WI38 (cell line): ENCODE results near the gene EGFL7.
"Not testable (repeated sequence)": the region's sequence is repeated elsewhere in the genome, so short reads cannot be mapped to it uniquely, and the experiment has no call there.

ENCODE experiments used
- H3K4me3 ChIP-seq: 2 replicates; pipeline ENCODE4 v1.5.1; 2011; ENCODE audit warnings: low read depth, mild to moderate bottlenecking, control low read depth, low read length
- CTCF ChIP-seq: IDR thresholded peaks from 2 replicates; pipeline ENCODE4 v1.5.1; 2012; ENCODE audit warnings: low read depth, mild to moderate bottlenecking, control low read depth, low read length

EGFL7 gene

GRCh38 chr9:136630662-136630992, 32.1 kb upstream of the EGFL7 start:
- no peak for TF ChIP-seq CTCF
- no peak overlapping the region for H3K4me3 ChIP-seq

GRCh38 chr9:136631038-136632000, 31.4 kb upstream of the EGFL7 start:
- TF ChIP-seq CTCF: peak; percentile 87
- H3K4me3 ChIP-seq: no peak overlapping the region

- H3K4me3 ChIP-seq: not testable (repeated sequence)
These were observed 30.6 kb upstream of the EGFL7 start for GRCh38 chr9:136632072-136632471.

- not testable (repeated sequence) for H3K4me3 ChIP-seq
These were observed 30.1 kb upstream of the EGFL7 start for GRCh38 chr9:136632491-136633106.

- no peak for TF ChIP-seq CTCF
- H3K4me3 ChIP-seq: no peak overlapping the region
These were observed 27.8 kb upstream of the EGFL7 start for GRCh38 chr9:136634904-136635303.

- no peak overlapping the region for H3K4me3 ChIP-seq
- TF ChIP-seq CTCF: no peak
These were observed 22.3 kb upstream of the EGFL7 start for GRCh38 chr9:136640171-136641111.

GRCh38 chr9:136642439-136642921, 20.2 kb upstream of the EGFL7 start:
- TF ChIP-seq CTCF: no peak
- no peak overlapping the region for H3K4me3 ChIP-seq
